Kidney epithelial cell (primary cell): ENCODE data around the gene LMNA. TPM values are rescaled to one million over a fixed set of nuclear protein-coding genes. Genes with fewer than 3 reads are reported as not detected.

Experiments used
- DNase-seq: peaks from one replicate; pipeline ENCODE4 v3.0.0-alpha.2; 2010; ENCODE audit warnings: low read depth
- H3K27me3 ChIP-seq: 2 replicates; pipeline ENCODE4 v1.6.0; 2011; ENCODE audit warnings: low read length; ENCODE audit not compliant: control insufficient read depth, insufficient read depth
- H3K36me3 ChIP-seq: 2 replicates; pipeline ENCODE4 v1.5.1; 2011; ENCODE audit warnings: low read length; ENCODE audit not compliant: control insufficient read depth, insufficient read depth
- H3K4me3 ChIP-seq: 2 replicates; pipeline ENCODE4 v1.5.1; 2011; ENCODE audit warnings: low read depth, mild to moderate bottlenecking, control low read depth, low read length
- CTCF ChIP-seq: IDR thresholded peaks from 2 replicates; pipeline ENCODE4 v1.5.1; 2011; ENCODE audit warnings: mild to moderate bottlenecking, moderate library complexity, low read length, control low read depth, inconsistent platforms; ENCODE audit not compliant: insufficient read depth, poor library complexity, severe bottlenecking
- total RNA-seq: library from RNA; depleted of rRNA; stranded (reverse); fragments of >200 nt; gene quantifications from 2 replicates; pipeline ENCODE4 v1.2.3, GENCODE V29; 2015

LMNA gene
- total RNA-seq, 1 donor from 2014 or later: 280 TPM

DNA sequence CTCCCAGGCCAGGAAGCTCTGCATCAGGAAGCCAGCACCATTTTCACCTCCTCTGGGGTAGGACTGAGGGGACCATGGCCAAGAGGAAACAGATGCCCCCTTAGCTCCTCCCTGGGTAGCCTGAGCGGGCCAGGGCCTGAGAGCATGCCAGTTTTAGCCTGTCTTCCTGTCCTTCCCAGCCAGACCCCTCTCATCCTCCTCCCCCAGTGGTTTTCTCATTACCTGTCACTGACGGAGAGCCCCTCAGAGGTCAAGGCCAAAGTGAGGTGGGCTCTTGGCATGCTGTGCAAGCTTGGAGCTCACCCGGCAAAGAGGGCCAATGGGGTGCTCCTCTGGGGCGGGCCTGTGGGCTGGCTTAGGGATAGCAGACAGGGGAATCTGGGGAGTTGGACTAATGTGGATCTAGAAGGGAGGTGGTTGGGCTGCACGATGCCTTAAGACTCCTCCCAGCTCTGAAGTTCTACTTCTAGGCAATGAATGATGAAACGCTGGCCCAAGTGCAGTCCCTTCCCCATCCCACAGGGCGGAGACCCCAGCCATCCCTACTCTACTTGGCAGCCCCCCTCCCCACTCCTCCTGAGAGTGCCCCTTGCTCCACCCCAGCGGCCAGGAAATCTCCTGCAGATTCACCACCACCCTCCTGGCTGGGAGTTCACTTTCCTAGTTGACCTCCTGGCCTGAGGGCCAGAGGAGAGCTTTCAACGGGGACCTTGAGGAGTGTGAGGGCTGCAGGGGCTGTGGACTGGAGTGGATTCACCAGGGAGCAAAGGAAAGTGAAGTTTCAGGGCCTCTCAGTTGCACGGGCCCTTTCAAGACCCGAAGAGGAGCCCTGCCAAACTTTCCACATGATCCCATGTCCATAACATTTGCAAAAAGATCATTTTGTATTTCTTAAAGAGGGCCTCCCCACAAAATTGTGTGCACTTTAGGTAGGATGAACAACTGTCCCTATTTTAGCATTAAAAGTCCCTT, 9.4 kb upstream of the LMNA start:
- H3K36me3 ChIP-seq: no peaks in the 10 kb centered on the region
- DNase-seq: no peak
- no peak for TF ChIP-seq CTCF

DNA sequence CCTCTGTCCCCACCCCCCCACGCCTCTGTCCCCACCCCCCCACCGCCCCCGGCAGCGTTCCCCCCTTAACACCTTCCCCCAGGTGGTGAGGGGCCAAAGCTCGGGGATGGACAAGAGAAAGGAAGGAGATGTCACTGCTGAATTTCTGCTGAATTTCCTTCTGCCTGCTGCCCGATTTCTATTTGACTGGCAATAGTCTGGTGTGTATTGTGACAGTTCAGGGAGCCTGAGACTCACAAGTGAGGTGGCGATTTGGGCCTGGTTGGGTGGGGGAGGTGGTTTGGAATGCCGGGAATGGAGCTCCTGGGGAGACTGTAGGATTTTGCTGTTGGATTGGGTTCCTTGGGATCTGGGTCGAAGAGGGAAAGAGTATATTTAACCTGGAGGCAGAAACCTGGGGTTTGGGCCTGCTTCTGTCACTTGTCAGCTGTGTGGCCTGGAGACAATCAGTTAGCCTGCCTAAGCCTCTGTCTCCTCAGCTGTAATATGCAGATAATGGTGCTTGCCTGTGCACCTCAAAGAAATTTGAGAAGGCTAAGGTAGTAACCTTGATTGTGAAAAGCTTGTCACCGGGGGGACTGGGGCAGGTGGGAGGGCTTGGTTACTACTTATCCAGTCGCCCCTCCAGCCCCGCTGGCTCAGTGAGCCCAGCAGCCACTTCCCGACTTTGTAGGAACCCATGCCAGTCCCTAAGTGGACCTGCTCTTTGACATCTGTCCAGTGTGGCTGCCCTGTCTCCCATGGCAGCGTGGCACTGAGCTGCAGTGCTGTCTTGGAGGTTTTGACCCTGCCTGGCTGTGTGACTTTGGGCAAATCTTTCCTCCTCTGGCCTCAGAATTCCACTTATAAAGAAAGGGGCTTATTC, 7.7 kb upstream of the LMNA start:
- DNase-seq: no peak
- H3K4me3 ChIP-seq: no peak overlapping the region
- H3K36me3 ChIP-seq: no peaks in the 10 kb centered on the region
- H3K27me3 ChIP-seq: no peaks in the 10 kb centered on the region
- no peak for TF ChIP-seq CTCF

More for the DNA sequence above, 9.4 kb upstream of the LMNA start:
- no peak overlapping the region for H3K4me3 ChIP-seq
- no peaks in the 10 kb centered on the region for H3K27me3 ChIP-seq

DNA sequence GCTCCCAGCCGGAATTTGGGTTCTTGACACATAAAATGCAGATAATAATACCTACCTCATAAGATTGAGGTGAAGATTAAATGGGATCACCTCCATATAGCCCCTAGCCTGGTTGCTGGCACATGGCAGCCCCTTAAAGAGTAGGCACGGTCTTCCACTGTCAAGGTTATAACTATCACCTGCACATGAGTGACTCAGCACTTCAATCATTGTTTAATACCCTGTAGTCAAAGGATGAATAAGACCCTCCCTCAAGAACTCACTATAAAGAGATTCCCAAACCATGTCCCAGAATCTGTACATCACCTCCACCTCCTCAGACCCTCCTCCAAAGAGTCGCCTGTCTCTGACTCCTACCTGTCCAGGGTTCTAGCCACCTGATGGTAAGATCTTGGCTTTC, 6.5 kb upstream of the LMNA start:
- TF ChIP-seq CTCF: no peak
- Histone ChIP-seq H3K4me3 (no peak overlapping the region), H3K36me3 (no peaks in the 10 kb centered on the region), H3K27me3 (no peaks in the 10 kb centered on the region)
- no peak for DNase-seq

DNA sequence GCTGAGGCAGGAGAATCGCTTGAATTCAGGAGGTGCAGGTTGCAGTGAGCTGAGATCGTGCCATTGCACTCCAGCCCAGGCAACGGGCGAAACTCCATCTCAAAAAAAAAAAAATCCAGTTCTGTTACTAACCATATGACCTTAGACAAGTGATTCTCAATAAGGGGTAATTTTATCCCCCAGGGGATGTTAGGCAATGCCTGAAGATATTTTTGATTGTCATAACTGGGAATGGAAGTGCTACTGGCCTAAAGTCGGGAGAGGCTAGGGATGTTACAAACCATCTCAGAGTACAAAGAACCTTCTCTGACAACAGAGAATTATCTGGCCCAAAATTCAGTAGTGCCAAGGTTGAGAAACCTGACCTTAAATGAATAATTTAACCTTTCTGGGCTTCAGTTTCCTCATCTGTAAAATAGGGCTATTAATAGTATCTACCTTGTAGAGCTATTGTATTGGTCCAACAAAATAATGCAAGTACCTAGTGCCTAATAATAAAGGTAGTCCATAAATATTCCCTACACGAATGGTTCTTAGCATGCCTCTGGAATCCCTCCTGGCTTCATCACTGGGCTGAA, 5.8 kb upstream of the LMNA start:
- no peak for DNase-seq
- H3K36me3 ChIP-seq: no peaks in the 10 kb centered on the region
- H3K27me3 ChIP-seq: no peaks in the 10 kb centered on the region
- H3K4me3 ChIP-seq: no peak overlapping the region
- TF ChIP-seq CTCF: no peak

DNA sequence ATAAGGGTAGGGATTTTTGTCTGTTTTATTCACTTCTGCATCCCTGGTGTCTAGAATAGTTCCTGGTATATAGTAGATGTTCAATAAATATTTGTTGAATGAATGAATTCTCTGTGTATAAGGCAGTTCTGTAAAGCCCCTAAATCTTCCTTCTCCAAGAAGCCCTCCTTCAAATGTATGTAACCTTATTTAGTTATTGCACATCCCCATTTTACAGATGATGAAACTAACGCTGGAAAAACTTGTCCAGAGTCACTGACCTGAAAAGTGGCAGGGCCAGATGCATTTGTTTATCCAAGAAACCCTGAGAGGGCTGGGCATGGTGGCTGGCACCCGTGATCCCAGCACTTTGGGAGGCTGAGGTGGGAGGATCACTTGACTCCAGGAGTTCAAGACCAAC, 4.3 kb upstream of the LMNA start:
- Histone ChIP-seq H3K4me3 (no peak overlapping the region), H3K36me3 (no peaks in the 10 kb centered on the region), H3K27me3 (no peaks in the 10 kb centered on the region)
- DNase-seq: no peak
- TF ChIP-seq CTCF: no peak
